SIG-M5 treated with dmso at 0.1 percent for 504 hours (cell line): ENCODE measurements around the gene SDK2.
"Not testable (repeated sequence)": the region's sequence is repeated elsewhere in the genome, so short reads cannot be mapped to it uniquely, and the experiment has no call there.

Experiments
- DNase-seq: peaks from one replicate; lab custom pipeline; 2025; ENCODE audit not compliant: unreplicated experiment; lab: John Stamatoyannopoulos, UW

The SDK2 gene

GRCh38 chr17:73334771-73335513 lies 309.3 kb downstream of the SDK2 start:
- no peak for DNase-seq

- DNase-seq: peak; percentile 29
Measured at GRCh38 chr17:73333445-73333844, 310.8 kb downstream of the SDK2 start.

GRCh38 chr17:73331060-73331459 lies 313.2 kb downstream of the SDK2 start:
- DNase-seq: no peak

- no peak for DNase-seq
Measured at GRCh38 chr17:73327676-73328075, 316.6 kb downstream of the SDK2 start.

GRCh38 chr17:73325527-73325842 lies 318.8 kb downstream of the SDK2 start:
- DNase-seq: peak; percentile 50

GRCh38 chr17:73324711-73325526 lies 319.3 kb downstream of the SDK2 start:
- no peak for DNase-seq

GRCh38 chr17:73324160-73324475 lies 320.1 kb downstream of the SDK2 start:
- no peak for DNase-seq

- DNase-seq: no peak
Measured at GRCh38 chr17:73323409-73324159, 320.7 kb downstream of the SDK2 start.

- no peak for DNase-seq
Measured at GRCh38 chr17:73320601-73321264, 323.5 kb downstream of the SDK2 start.

GRCh38 chr17:73319766-73320165 lies 324.5 kb downstream of the SDK2 start:
- DNase-seq: no peak

- DNase-seq: no peak
Measured at GRCh38 chr17:73318836-73319235, 325.4 kb downstream of the SDK2 start.

GRCh38 chr17:73318427-73318813 lies 325.8 kb downstream of the SDK2 start:
- no peak for DNase-seq

GRCh38 chr17:73317513-73318426 lies 326.5 kb downstream of the SDK2 start:
- no peak for DNase-seq

GRCh38 chr17:73316919-73317505 lies 327.2 kb downstream of the SDK2 start:
- DNase-seq: no peak

- no peak for DNase-seq
Measured at GRCh38 chr17:73315471-73315870, 328.8 kb downstream of the SDK2 start.

GRCh38 chr17:73313526-73314127 lies 330.6 kb downstream of the SDK2 start:
- DNase-seq: no peak

GRCh38 chr17:73312887-73313286 lies 331.4 kb downstream of the SDK2 start:
- DNase-seq: not testable (repeated sequence)

- DNase-seq: peak; percentile 94
Measured at GRCh38 chr17:73311781-73312641, 332.2 kb downstream of the SDK2 start, which contains the start of gene CDC42EP4. CDC42EP4 (minus strand) TSS chr17:73312001; CDS start chr17:73286500, 25,501 bp downstream.

- no peak for DNase-seq
Measured at GRCh38 chr17:73311428-73311780, 332.8 kb downstream of the SDK2 start.
